HuH-7 (cell line): ENCODE measurements around the gene MIEF1.
A peak's percentile ranks its signal among the peaks of the same experiment; 100 is the strongest.

ENCODE experiments used
- DNase-seq: peaks from one replicate; pipeline ENCODE4 v3.0.0; 2011; ENCODE audit warnings: low spot score

The MIEF1 gene

DNA sequence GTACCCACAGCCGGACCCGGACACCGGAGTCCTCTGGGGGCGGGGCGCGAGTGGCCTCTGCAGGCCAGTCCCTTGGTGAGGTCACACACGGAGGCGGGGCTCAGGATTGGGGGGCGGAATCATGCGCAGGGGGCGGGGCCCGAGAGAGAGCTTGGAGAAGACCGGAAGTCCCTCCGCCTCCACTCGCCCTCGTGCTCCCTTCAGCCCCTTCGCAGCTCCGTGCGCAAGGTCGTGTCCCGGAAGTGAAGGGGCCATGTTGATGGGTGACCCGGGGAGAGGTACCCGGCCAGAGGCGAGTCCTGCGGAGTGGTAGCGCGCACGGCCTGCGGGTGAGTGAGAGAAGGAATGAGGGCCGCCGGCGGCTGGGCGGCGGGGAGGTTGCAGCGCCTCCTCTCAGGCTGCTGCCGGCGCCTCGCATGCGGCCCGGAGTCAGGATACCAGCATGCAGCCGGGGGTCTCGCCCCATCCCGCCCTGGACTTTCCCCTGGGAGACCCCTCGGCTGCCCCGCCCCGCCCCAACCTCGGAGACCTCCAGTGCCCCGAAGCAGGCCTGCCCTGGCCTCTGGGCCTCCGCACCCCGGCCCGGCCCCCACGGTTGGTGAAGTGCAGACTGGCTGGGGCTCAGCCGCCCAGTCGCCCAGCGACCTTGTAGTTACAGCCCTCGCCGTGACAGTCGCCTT, at the start of gene MIEF1:
Gene MIEF1, plus strand, starts transcription at position 182 of the 680 bp plus-strand sequence. CDS start 9,005 bp downstream, outside the sequence.
- peak; percentile 98 for DNase-seq

DNA sequence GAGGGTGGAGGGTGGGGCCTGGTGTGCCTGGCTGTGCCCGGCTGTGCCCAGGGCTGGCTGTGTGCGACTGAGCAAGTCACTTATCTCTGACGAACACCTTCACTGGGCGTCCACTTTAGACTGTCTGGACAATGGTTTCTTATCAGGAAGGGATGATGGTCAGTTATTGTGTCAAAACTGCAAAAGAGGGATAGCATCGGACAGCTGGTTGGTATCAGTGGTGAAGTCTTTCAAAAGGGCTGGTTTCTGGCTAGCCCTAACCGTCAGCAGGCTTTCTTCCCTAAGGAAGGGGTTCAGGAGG, 49.4 kb upstream of the MIEF1 start:
- no peak for DNase-seq

DNA sequence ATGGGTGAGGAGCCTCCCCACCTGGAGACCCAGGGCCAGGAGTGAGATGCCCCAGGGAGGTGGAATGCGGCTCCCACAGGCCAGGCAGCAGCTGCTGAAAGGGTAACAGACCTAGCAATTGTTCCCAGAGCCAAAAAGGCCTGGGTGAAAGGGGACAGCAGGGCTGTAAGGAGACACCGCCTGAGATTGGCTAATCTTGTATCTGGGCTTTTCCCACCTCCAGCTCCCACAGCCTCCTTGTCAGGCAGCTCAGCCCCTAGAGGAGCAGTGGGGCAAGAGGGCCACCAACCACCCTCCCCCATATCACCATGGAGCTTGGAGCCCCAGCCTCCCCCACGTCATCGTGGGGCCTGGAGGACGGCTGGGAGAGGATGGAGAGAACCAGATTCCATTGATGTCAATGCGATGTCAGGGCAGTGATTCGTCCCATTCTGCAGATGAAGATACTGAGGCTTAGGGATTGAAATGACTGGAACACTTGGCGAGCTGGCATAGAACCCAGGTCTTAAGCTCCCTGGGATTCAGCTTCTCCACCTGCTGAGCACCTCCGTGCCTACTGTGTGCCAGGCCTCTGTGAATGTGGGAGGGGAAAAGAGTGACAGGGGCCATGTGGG, 48.2 kb upstream of the MIEF1 start:
- DNase-seq: no peak

DNA sequence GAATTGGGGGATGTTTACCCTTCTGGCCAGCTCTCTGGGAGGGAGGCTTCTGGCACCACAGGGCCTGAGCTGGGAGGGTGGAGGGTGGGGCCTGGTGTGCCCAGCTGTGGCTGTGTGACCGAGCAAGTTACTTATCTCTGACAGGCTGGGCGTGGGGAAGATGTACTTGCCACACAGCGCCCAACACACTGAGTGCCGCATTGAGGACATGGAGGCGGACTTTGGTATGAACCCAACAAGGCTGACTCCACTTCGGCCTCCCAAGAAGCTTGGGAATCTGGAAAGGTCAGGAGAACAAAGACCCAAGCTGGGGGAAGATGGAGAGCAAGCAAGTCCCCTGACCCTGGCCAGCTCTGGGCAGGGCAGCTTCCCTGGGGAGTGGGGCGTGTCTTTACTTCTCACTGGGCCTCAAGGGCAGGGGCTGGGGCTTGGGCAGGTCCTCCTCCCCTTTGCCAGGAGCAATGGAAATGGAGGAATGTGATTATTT, 47.7 kb upstream of the MIEF1 start:
- DNase-seq: no peak

DNA sequence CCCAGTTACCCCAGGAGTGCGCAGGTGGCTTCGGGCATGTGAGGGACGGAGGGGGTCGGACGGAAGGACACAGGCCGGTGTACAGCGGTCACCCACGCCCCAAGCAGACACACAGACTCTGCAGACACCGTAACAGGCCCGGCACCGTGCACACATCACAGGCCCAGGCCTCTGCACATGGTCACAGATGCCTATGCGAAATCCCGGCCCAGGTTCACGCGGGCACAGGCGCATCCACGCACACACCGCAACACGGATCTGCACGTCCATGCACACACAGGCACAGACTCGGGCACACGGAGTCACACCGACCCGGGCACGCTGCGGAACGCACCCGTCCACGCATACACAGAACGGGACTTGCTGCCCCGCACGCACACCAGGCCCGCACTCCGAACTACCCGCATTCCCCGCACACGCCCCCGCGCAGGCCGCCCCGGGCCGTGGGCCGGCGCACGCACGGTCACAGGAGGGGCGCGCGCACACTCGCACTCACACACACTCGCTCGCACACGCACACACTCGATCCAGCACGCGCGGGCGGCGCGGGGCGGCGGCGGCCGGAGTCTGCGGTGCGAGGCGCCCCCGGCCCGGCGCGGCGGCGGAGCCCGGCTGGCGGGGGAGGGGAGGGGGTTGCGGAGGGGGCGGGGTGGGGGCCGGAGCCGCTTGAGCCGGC, 45.4 kb upstream of the MIEF1 start, which contains the start of gene MGAT3:
Gene MGAT3, plus strand, starts transcription at position 491 of the 676 bp plus-strand sequence. CDS start 30,336 bp downstream, outside the sequence.
- no peak for DNase-seq

DNA sequence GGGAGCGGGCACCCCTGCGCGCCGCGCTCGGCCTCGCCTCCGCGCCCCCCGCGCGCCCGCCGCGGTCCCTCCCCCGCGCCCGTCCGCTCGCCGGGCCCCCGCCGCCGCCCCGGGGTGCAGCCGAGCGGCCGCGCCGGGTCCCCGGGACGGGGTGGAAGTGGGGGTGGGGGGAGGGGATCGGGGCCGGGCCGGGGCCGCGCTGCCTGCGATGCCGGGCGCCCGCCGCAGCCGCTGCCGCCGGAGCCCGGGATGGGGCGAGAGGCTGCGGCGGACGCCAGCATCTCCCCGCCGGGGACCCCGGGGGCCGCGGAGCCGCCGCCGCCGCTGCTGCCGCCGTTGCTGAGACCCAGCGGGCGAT, 44.9 kb upstream of the MIEF1 start:
- no peak for DNase-seq

DNA sequence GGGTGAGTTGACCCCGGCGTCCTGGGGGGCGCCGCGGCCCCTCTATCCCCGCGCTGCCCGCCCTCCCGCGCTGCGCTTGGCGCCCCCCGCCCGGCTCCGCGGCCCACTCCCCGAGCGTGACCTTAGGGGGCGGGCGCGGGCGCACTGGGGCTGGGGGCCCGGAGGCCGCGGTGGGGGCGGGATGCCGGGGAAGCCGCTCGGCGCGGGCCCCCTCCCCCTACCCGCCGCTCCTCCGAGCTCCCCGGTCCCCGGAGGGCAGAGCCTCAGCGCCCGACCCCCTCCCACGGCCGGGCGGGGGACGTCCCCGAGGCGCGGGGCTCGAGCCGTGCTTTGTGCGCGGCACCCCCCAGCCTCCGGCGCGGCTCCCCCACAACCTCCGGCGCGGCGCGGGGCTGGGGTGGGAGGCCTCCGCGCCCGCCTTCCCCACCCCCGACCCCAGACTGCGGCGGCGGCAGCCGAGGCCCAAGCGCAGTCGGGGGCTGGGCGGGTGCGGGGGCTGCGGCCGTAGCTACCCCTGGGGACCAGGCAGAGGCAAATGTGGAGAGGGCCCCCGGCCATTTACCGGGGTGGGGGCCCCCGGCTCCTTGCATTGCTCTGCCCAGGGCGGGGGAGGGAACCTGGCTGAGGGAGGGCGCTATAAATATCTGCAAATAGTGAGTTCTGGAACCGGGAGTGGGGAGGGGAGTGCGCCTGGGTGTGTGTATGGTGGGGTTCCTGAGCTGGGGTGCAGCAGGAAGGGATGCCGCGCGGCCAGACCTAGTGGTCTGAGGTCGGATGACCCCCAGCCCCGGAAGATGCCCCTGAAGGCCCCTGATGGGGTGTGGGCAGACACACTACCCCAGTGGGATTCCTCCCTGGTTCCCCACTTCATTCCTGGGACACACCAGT, 44.3 kb upstream of the MIEF1 start:
- DNase-seq: no peak

DNA sequence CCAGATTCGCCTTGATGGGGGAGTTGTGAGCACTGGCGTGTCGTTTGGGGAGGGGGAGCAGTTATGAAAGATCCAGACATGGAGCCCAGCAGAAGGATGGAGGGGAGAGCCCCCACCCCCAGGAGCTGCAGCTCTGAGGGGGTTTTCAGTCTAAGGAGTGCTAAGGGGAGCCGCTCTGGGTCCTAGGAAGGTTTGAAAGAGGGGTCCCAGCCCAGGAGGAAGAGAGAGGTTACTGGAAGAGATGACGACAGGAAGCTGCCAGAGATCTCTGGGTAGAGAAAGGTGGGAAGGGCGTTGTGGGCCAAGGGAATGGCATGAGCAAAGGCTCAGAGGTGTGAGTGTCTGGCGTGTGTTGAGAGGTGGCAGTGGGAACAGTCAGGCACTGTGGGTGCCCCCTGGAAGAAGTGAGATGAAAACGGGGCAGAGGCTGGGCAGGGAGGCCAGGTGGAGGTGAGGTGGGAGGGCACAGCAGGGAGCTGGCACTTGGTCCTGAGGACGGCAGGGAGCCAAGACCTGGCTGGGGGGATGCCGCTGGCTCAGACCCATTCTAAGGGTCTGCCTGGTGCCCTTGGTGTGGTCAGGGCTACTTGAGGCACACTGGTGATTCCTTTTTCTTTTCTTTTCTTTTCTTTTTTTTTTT, 43.5 kb upstream of the MIEF1 start:
- no peak for DNase-seq

DNA sequence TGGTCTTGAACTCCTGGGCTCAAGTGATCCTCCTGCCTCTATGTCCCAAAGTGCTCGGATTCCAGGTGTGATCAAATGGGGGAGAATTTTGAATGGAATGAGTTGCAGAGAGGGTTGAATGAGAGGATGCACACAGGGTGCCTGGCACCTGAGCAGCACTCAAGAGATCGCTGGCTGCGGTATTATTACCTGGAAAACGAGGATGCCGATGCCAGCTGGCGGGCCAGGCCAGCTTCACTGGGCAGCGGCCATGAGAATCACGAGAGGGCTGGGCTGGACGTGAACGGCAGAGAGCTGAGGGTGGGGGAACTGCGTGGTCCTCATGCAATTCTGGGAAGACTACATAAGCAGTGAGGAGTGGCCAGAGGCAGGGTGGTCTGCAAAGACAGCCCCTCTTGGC, 42.4 kb upstream of the MIEF1 start:
- DNase-seq: no peak

DNA sequence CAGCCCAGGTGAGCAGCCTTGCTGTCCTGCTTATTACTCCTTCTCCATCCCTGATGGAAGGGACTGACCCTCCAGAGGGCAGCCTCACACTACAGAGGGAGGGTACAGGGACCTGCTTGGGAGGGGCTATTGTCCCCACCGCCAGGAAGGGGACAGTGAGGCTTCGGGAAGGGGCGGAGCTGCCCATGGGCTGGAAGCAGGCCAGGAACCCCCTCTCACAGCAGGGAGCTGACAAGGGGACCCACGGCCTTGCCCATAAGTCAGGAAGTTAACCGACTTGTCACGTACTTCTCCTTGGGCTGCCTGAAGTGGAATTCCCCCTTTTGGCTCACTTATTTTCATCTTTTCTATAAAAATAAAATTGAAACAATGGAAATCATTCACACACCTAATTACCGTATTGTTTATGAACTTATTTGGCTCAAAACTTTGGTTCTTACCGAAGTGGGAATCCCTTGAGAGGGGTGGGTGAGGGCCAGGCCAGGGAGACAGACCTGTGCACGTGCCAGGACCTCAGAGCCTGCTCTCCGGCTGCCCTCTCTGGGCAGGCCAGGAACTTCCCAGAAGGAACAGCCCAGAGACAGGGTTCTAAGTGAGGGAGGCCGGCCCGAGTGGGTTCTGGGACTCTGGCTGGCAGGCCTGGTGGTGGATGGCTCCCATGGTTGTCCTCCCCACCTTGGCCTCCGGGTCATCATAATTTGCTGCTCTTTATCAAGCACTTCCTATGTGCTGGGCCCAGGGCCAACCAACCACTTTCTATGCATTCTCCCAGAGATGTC, 39.5 kb upstream of the MIEF1 start:
- DNase-seq: no peak

DNA sequence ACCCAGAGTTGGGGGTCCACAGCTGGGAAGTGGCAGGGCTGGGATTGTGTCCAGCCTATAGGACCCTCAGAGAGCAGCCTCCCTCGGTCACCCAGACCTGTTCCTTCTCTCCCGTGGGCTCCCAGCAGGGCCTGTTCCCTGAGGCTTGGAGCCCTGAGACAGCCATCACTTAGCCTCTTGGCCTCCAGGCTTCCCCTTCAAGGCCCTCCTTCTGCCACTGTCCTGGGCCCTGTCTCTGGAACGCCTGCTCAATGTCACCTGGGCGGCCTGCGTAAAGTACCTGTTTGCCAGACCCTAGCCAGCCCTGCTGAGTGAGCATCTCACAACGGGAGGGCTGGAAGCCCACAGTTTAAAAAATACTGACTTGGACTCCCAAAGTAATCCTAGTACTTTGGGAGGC, 38.8 kb upstream of the MIEF1 start:
- DNase-seq: no peak

DNA sequence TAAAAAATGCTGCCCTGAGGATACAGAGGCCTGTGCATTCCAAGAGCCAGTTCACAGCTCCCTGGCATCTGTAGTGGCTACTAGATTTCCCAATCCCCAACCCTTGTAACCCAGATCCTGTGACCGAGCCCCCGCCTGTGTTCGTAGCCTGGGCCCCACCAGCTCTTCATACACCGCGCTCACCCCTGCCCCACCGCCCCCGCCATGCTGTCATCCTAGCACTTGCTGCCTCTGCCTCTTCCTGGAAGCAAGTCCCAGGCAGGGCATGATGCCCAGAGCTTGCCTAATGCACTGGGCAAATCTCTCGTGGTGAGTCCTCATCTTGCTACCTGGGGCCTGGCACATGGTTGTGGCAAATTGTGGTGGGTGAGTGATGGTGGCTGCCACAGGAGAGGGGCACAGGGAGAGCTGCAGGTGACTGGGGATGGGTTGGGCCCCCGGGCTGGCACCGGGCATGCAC, 38.1 kb upstream of the MIEF1 start:
- no peak for DNase-seq

DNA sequence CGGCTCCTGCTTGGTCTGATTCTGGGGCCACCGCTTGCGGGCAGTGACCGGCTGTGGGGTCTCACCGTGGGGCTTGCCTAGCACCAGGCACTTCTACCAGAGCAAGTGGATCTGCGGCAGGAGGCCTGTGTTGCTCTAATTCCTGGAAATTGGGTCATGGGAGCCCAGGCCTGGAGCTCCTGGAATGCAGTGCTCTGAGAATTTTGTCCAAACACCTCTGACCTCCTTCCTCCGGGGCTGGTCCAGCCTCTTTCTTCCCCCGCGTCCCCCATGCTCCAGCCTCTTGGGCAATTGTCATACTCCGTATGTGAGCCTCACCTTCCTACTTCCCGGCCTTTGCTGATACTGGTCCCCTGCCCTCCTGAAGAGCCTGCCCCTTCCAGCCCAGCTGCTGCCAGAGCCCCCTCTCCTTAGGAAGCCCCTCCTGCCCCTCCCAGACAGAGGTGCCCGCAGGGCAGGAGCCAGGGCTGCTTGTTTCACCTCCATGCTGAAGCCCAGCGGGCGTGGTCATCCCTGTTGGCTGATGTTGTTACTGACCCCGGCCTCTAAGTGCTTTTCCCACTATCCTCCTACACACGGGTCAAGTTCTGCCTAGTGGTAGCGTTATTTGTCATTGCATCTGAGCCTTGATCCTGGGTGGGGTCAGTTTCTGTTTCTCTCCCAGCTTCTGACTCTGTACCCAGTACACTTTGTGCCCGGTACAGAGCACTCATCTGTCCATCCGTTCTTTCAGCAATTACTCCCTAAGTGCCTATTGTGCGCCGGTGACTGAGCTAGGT, 35.7 kb upstream of the MIEF1 start:
- no peak for DNase-seq

DNA sequence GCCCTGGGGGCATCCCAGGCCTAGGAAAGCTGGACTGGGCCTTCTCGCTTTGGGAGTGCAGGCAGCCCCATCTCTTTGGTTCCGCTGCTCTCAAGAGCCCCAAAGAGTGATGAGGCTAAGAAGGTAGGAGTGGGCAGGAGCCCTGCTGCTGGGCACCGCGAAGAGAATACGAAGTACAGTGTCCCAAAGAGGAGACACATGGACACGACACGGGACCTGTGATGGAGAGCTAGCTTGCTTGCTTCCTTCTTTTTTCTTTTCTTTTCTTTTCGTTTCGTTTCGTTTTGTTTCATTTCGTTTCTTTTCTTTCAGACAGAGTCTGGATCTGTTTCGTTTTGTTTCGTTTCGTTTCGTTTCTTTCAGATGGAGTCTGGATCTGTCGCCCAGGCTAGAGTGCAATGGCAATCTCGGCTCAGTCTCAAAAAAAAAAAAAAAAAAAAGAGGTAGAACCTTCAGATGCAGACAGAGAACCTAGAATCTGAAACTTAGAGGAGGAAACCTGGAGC, 34.6 kb upstream of the MIEF1 start:
- no peak for DNase-seq

DNA sequence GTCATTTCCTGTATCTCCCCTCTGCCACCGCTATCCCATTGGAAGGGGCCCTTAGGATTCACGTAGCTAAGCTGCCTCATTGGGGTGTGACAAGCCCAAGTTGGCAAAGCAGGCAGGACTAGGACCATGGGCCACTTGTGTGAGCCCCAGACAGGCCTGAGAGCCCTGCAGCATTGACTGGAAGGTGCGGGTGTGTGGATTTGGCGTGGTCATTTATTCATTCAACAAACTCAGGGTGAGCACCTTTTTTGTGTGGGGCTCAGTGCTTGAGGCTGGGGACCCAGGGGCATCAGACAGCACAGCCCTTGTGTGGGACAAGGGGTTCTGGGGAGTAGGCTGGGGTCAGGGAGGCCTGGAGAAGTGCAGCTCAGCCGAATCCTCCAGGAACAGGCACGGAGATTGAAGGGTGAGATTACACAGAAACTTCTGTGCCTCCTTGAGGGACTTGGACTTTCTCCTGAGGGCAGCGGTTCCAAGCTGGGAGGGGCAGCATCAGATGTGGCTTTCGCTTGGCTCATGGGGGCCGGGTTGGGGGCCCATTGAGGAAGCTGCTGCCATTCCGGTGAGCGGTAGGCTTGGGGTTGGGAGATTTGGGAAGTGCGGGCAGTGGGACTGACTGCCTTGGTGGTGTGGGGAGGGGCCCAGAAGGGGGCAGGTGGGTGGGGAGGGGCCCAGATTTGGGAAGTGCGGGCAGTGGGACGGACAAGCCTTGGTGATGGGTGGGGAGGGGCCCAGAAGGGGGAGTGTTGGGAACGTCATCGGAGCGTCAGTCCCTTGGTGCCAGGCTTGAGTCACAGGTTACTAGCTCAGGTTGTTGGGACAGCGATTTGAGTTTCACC, 33.4 kb upstream of the MIEF1 start:
- no peak for DNase-seq

DNA sequence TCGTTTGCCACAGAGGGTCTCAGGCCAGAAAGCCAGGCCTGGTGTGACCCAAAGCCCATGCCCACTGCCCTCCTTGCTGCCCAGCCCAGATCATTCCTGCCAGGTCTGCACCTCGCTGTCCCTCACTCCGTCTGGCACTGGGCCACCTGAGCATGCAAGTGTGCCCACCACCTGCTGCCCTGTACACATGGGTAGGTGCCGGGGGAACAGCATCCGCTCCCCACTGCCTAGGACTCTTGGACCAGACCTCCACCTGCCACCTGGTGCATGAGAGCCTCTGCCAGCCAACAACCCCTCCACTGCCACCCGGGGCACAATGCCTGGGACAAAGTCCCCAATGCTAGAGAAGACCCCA, 32.8 kb upstream of the MIEF1 start:
- no peak for DNase-seq

DNA sequence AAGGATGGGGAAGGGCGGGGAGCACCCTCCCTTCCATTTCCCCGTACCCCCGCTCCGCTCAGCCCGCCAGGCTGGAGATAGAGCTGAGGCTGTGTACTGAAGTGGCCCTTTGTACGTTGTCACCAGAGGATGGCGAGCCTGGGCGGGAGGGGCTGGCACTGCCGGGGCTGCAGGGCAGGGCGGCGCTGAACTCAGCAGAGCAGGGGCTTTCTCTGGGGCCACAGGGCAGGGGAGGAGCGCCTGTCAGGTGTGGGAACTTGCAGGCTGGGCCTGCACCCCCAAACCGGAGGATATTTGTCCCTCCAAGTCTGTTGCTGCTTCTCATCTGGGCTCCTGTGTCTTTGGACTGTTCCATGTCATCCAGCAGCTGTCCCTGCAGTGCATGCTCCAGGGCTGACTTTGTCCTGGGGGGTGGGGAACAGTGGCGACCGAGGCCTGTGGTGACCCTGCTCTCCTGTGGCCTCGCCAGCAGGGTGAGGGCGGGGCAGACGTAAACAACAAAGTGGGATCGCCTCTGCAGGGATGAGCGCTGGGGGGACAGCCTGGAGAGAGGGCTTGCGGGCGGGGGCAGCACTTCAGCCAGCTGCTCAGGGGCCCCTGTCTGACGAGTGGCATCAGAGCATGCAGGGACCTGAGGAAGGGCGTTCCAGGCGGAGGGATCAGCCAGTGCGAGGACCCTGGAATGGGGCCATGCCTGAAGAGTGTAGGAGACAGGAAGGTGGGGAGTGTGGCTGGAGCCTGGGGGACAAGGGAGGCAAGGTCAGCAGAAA, 32.2 kb upstream of the MIEF1 start:
- DNase-seq: no peak
